T-helper 1 cell (primary cell): ENCODE measurements around the gene SLC35A5.

ENCODE experiments used
- DNase-seq, 5 donors: peaks; one replicate each; pipeline ENCODE4 v3.0.0-alpha.2; 2012 to 2020

SLC35A5 gene

GRCh38 chr3:112627919-112628466 lies 66.1 kb downstream of the SLC35A5 start:
- DNase-seq, result no peak

GRCh38 chr3:112629425-112629824 lies 67.6 kb downstream of the SLC35A5 start:
- DNase-seq, result peak in 1 of 5 donors; percentile 35

GRCh38 chr3:112631257-112631656 lies 69.4 kb downstream of the SLC35A5 start:
- DNase-seq, result no peak

GRCh38 chr3:112632596-112632995 lies 70.8 kb downstream of the SLC35A5 start:
- no peak for DNase-seq

GRCh38 chr3:112633191-112633590 lies 71.3 kb downstream of the SLC35A5 start:
- DNase-seq, result no peak

GRCh38 chr3:112633757-112634156 lies 71.9 kb downstream of the SLC35A5 start:
- no peak for DNase-seq

GRCh38 chr3:112634786-112635541 lies 73.1 kb downstream of the SLC35A5 start:
- peak in 1 of 5 donors; percentile 50 for DNase-seq
